Measurements from ENCODE around the gene SCAND1. TPM values are rescaled to one million over a fixed set of nuclear protein-coding genes. Genes with fewer than 3 reads are reported as not detected.

Gene SCAND1
- total and polyA plus RNA-seq, 8 donors = 20.6 to 62.1 (median 34.2) TPM

GRCh38 chr20:35903843-35904242 is 50.5 kb downstream of the SCAND1 start:
- DNase-seq (no peak), ATAC-seq (no peak)
- H3K4me3 ChIP-seq = no peak overlapping the region
- intact Hi-C loops (cut with DNase I) = no loop called here
- TF ChIP-seq, protein P1, sequence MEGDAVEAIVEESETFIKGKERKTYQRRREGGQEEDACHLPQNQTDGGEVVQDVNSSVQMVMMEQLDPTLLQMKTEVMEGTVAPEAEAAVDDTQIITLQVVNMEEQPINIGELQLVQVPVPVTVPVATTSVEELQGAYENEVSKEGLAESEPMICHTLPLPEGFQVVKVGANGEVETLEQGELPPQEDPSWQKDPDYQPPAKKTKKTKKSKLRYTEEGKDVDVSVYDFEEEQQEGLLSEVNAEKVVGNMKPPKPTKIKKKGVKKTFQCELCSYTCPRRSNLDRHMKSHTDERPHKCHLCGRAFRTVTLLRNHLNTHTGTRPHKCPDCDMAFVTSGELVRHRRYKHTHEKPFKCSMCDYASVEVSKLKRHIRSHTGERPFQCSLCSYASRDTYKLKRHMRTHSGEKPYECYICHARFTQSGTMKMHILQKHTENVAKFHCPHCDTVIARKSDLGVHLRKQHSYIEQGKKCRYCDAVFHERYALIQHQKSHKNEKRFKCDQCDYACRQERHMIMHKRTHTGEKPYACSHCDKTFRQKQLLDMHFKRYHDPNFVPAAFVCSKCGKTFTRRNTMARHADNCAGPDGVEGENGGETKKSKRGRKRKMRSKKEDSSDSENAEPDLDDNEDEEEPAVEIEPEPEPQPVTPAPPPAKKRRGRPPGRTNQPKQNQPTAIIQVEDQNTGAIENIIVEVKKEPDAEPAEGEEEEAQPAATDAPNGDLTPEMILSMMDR (IDR thresholded peaks at IDR 0.05) = no peak
- no peaks in the 10 kb centered on the region for H3K9me3 ChIP-seq
- H3K36me3 ChIP-seq = peaks cover 0 to 59% of the 10 kb centered on the region in 2 donors
- no peaks in the 10 kb centered on the region for H3K27me3 ChIP-seq
- H3K4me1 ChIP-seq = no peaks in the 10 kb centered on the region
- H3K27ac ChIP-seq = no peak overlapping the region

Other genes with a start within 250 kb of the SCAND1 start
- gene RBM39, start 212.2 kb downstream of the SCAND1 start, total RNA-seq = 100 to 1,000 TPM; 242 to 270 TPM
- gene RBM39, start 212.2 kb downstream of the SCAND1 start, polyA plus RNA-seq (ENCODE audit: insufficient read length in 6 of 6) = 100 to 1,000 TPM; 632 to 744 (median 696) TPM
- 10 to 100 TPM; 31.1 to 41.2 TPM for gene PHF20, start 182.5 kb downstream of the SCAND1 start, total RNA-seq
- gene PHF20, start 182.5 kb downstream of the SCAND1 start, polyA plus RNA-seq (ENCODE audit: insufficient read length in 6 of 6) = 10 to 100 TPM; 36.8 to 43.4 (median 40.3) TPM
- gene CNBD2, start 14.1 kb upstream of the SCAND1 start, total RNA-seq = 1 to 10 TPM; 3.3 to 3.6 TPM
- under 1 TPM; 0.36 to 0.84 (median 0.42) TPM for gene CNBD2, start 14.1 kb upstream of the SCAND1 start, polyA plus RNA-seq (ENCODE audit: insufficient read length in 6 of 6)
- gene EPB41L1, start 200.2 kb upstream of the SCAND1 start, total RNA-seq = 10 to 100 TPM; 41.5 to 80.1 TPM
- gene EPB41L1, start 200.2 kb upstream of the SCAND1 start, polyA plus RNA-seq (ENCODE audit: insufficient read length in 6 of 6) = 10 to 100 TPM; 33.8 to 43.2 (median 38.4) TPM

Data from left lung (tissue), 10 donors.